NB4 (cell line): ENCODE results near the gene TAF6.

Experiments used
- DNase-seq: peaks from one replicate; pipeline ENCODE4 v3.0.0; 2010; ENCODE audit warnings: low read depth
- H3K4me3 ChIP-seq: one replicate; pipeline ENCODE4 v1.5.1; 2011; ENCODE audit warnings: mild to moderate bottlenecking, low read depth, low read length, moderate library complexity
- MYC ChIP-seq: IDR thresholded peaks from 2 replicates; pipeline ENCODE4 v1.6.1; 2011; ENCODE audit warnings: low read depth, low read length
- POLR2A ChIP-seq: IDR thresholded peaks from 2 replicates; pipeline ENCODE4 v1.6.1; 2011; ENCODE audit warnings: mild to moderate bottlenecking; ENCODE audit not compliant: insufficient read length; ENCODE audit errors: extremely low read depth
- TF ChIP-seq, protein P1 (sequence below): IDR thresholded peaks from 2 replicates; pipeline ENCODE4 v1.6.1; 2011; ENCODE audit warnings: low read depth, low read length
- TF ChIP-seq, protein P2 (sequence below): IDR thresholded peaks from one replicate; pipeline ENCODE4 v1.5.1; 2012; ENCODE audit warnings: low read depth, low read length

The TAF6 gene

DNA sequence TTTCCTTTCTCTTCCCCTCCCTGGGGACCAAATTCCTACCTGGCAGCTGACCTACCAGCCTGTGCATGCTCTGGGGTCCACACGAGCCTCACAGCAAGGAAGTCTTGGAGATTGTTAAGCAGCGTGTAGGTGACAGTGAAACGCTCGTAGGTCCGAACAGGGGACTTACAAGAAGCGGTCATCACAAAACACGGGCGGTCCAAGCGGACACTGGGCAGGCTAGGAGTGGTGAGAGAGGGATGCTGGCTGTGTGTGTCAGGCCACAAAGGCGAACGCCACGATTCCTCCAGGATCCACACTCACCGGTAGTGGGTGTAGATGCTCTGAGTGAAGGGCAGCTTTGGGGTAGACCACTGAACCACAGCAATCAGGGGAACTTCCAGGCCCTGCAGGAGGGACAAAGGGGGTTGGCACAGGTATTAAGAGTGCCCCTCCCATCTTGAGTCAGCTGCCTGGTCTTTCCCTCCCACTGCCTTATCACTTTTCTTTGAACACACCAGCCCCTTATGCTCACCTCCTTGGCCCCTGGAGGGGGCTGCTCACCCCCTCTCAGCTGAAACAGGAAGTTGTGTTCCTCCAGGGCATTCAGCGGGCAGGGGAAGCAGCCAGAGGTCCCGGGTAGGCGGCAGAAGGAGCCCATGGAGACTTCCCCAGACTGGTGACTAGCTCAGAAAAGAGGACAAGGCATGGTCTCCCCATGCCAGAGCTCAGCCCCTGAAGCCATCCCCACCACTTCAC, 37.3 kb upstream of the TAF6 start:
- H3K4me3 ChIP-seq, result no peak overlapping the region
- DNase-seq, result peak; percentile 78
- TF ChIP-seq, protein P1, sequence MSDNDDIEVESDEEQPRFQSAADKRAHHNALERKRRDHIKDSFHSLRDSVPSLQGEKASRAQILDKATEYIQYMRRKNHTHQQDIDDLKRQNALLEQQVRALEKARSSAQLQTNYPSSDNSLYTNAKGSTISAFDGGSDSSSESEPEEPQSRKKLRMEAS, result no peak
- no peak for TF ChIP-seq MYC
- TF ChIP-seq, protein P2, sequence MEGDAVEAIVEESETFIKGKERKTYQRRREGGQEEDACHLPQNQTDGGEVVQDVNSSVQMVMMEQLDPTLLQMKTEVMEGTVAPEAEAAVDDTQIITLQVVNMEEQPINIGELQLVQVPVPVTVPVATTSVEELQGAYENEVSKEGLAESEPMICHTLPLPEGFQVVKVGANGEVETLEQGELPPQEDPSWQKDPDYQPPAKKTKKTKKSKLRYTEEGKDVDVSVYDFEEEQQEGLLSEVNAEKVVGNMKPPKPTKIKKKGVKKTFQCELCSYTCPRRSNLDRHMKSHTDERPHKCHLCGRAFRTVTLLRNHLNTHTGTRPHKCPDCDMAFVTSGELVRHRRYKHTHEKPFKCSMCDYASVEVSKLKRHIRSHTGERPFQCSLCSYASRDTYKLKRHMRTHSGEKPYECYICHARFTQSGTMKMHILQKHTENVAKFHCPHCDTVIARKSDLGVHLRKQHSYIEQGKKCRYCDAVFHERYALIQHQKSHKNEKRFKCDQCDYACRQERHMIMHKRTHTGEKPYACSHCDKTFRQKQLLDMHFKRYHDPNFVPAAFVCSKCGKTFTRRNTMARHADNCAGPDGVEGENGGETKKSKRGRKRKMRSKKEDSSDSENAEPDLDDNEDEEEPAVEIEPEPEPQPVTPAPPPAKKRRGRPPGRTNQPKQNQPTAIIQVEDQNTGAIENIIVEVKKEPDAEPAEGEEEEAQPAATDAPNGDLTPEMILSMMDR, result no peak
- no peak for TF ChIP-seq POLR2A

DNA sequence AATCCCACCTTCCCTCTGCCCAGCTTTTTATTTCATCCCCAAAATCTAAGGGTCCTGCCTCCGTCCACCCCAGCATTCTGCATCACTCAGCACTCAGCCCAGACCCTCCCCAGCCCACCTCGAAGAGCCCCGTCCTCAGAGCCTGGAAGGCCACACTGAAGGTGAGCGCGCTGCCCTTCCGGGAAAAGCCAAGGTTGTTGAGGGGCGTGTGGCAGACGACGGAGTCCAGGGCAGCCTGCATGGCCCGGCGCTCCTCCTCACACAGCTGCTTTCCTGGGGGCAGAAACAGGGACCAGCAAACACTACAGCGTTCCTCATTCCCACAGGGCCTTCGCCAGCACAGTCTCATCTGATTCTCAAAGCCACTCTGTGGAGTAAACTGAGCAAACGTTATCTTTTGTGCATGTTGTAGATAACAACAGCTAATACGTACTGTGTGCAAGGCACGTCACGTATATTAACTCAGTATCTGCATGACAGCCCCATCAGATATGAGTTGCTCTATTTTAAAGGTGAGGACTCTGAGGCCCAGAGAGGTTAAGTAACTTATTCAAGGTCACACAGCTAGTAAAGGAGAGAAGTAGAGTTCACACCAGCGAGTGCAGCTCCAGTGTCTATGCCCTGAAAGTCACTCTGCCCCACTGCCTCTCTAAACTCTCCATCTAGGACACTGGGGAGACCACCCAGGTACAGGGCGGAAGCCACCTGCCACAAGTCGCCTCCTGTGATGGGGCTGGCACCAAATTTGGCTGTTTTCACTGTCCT, 36.6 kb upstream of the TAF6 start:
- TF ChIP-seq MYC (no peak), POLR2A (no peak)
- TF ChIP-seq, protein P1, result no peak
- TF ChIP-seq, protein P2, result no peak
- H3K4me3 ChIP-seq, result no peak overlapping the region
- DNase-seq, result no peak

GRCh38 chr7:100154651-100155491, 35.7 kb upstream of the TAF6 start:
- DNase-seq, result no peak
- TF ChIP-seq, protein P1, result no peak
- TF ChIP-seq, protein P2, result no peak
- no peak for TF ChIP-seq POLR2A
- no peak for TF ChIP-seq MYC
- no peak overlapping the region for H3K4me3 ChIP-seq

- TF ChIP-seq, protein P2, result no peak
- TF ChIP-seq MYC, result no peak
- TF ChIP-seq, protein P1, result no peak
- TF ChIP-seq POLR2A, result no peak
- no peak overlapping the region for H3K4me3 ChIP-seq
- DNase-seq, result no peak
Measured at GRCh38 chr7:100153708-100154535, 34.8 kb upstream of the TAF6 start.
